Measurements from ENCODE around the gene RNASEH2A. TPM values are rescaled to one million over a fixed set of nuclear protein-coding genes. Genes with fewer than 3 reads are reported as not detected.

Gene RNASEH2A
- total and polyA plus RNA-seq, 2 of the 13 experiments (the other 11 are each of a cell fraction or from before 2014, with no cell fraction given) = 25.1 to 35.8 TPM

DNA sequence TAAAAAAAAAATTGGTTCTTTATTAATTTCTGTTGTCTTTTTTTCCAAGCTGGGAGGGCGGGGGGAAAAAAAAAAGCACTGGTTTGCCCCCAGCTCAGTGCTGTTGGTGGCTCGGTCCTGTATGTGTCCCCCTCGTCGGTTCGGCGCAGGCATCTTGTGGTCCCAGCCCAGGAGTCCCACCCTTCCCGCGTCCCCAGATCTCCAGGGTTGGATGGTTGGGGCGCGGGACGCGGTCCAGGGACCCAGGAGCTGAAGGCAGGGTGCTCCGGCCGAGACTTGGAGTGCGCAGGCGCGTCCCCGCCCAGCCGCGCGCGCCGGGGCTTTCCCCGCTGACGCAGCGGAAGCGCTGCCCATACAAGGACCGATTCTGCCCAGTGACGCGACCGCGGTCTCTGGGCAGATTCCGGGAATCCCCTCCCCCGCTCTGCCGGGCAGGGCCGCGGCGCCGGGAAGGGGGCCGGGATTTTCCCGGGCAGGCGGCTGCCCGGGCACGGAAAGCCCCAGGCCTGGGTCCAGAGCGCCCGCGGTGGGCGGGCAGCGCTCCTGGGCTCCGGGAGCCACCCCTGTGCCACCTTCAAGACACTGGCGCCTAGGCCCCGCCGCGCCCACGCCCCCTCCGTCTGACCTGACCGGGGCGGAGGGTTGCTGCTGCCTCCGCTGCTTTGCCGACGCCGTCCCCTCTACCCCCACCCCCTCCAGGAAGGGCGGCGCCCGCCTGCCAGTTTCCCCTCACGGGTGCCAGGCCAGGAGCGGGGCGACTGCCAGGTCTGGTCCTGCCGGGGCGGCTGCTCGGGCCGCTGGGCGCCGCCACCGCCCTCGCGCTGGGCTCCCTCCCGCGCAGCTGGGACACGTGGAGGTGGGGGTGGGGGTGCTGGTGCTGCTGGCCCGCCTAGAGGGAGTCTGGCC, 12.8 kb upstream of the RNASEH2A start (continued):
- TF ChIP-seq THAP7 (CRISPR knock-in tag; IDR thresholded peaks at IDR 0.05) = 0 out of 2 replicates have a peak, but pooled peaks have one; percentile 58
- TF ChIP-seq, protein P1, sequence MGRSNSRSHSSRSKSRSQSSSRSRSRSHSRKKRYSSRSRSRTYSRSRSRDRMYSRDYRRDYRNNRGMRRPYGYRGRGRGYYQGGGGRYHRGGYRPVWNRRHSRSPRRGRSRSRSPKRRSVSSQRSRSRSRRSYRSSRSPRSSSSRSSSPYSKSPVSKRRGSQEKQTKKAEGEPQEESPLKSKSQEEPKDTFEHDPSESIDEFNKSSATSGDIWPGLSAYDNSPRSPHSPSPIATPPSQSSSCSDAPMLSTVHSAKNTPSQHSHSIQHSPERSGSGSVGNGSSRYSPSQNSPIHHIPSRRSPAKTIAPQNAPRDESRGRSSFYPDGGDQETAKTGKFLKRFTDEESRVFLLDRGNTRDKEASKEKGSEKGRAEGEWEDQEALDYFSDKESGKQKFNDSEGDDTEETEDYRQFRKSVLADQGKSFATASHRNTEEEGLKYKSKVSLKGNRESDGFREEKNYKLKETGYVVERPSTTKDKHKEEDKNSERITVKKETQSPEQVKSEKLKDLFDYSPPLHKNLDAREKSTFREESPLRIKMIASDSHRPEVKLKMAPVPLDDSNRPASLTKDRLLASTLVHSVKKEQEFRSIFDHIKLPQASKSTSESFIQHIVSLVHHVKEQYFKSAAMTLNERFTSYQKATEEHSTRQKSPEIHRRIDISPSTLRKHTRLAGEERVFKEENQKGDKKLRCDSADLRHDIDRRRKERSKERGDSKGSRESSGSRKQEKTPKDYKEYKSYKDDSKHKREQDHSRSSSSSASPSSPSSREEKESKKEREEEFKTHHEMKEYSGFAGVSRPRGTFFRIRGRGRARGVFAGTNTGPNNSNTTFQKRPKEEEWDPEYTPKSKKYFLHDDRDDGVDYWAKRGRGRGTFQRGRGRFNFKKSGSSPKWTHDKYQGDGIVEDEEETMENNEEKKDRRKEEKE (IDR thresholded peaks at IDR 0.05) = no peak
- no peak for TF ChIP-seq ZNF615 (CRISPR knock-in tag; IDR thresholded peaks at IDR 0.05; ENCODE audit: borderline replicate concordance)
- TF ChIP-seq SMAD3 (CRISPR knock-in tag; IDR thresholded peaks at IDR 0.05) = no peak; the same call in 1 of the 2 replicates
- TF ChIP-seq, protein P2, sequence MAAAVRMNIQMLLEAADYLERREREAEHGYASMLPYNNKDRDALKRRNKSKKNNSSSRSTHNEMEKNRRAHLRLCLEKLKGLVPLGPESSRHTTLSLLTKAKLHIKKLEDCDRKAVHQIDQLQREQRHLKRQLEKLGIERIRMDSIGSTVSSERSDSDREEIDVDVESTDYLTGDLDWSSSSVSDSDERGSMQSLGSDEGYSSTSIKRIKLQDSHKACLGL (CRISPR knock-in tag; IDR thresholded peaks at IDR 0.05) = peak; percentile 45; the same call in 1 of the 2 replicates
- no peak for TF ChIP-seq CBX1 (IDR thresholded peaks at IDR 0.05; ENCODE audit: low read depth)
- TF ChIP-seq, protein P3, sequence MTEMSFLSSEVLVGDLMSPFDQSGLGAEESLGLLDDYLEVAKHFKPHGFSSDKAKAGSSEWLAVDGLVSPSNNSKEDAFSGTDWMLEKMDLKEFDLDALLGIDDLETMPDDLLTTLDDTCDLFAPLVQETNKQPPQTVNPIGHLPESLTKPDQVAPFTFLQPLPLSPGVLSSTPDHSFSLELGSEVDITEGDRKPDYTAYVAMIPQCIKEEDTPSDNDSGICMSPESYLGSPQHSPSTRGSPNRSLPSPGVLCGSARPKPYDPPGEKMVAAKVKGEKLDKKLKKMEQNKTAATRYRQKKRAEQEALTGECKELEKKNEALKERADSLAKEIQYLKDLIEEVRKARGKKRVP (CRISPR knock-in tag; IDR thresholded peaks at IDR 0.05) = peak in 1 of 2 experiments; percentile 36; a peak in 1 of 4 replicates
- peak; percentile 68; the same call in 1 of the 2 replicates for TF ChIP-seq ZNF747 (CRISPR knock-in tag; IDR thresholded peaks at IDR 0.05; ENCODE audit: borderline replicate concordance)
- TF ChIP-seq ZNF720 (CRISPR knock-in tag; IDR thresholded peaks at IDR 0.05) = no peak
- no peak for TF ChIP-seq NFYC (CRISPR knock-in tag; IDR thresholded peaks at IDR 0.05)
- no peak for TF ChIP-seq MZF1 (CRISPR knock-in tag; IDR thresholded peaks at IDR 0.05; ENCODE audit: borderline replicate concordance)
- TF ChIP-seq ZNF878 (CRISPR knock-in tag; IDR thresholded peaks at IDR 0.05) = 0 out of 2 replicates have a peak, but pooled peaks have one; percentile 45
- peak; percentile 50; the same call in 1 of the 2 replicates for TF ChIP-seq KAT8 (CRISPR knock-in tag; IDR thresholded peaks at IDR 0.05)
- no peak for TF ChIP-seq RCOR2 (CRISPR knock-in tag; IDR thresholded peaks at IDR 0.05)
- TF ChIP-seq NCOA2 (CRISPR knock-in tag; IDR thresholded peaks at IDR 0.05) = peak; percentile 66
